AG04450 (cell line): ENCODE data around the gene NKAIN2. TPM values are rescaled to one million over a fixed set of nuclear protein-coding genes. Genes with fewer than 3 reads are reported as not detected.

Experiments
- CTCF ChIA-PET: fragments of 300-600, 350-600 bp; formaldehyde crosslinking; extraction: SDS; loops from one replicate; lab custom pipeline; 2022; ENCODE audit warnings: antibody characterized with exemption, inconsistent platforms; lab: Charles Lee
- POLR2A ChIA-PET: fragments of 350-600 bp; formaldehyde crosslinking; extraction: SDS; loops from one replicate; lab custom pipeline; 2021; ENCODE audit warnings: antibody characterized with exemption, inconsistent platforms; lab: Yijun Ruan, JAX
- DNase-seq: peaks from one replicate; pipeline ENCODE4 v3.0.0-alpha.2; 2011; ENCODE audit warnings: low read depth, low spot score
- H3K27ac ChIP-seq: one replicate; pipeline ENCODE4 v1.5.1; 2012; ENCODE audit warnings: low read depth, low read length, control low read depth
- H3K27me3 ChIP-seq: one replicate; pipeline ENCODE4 v1.6.0; 2012; ENCODE audit warnings: low read length; ENCODE audit not compliant: control insufficient read depth, insufficient read depth
- H3K4me3 ChIP-seq: 2 replicates; pipeline ENCODE4 v1.5.1; 2011; ENCODE audit warnings: mild to moderate bottlenecking, low read depth, low read length, control low read depth
- H3K9me3 ChIP-seq: 2 replicates; pipeline ENCODE4 v1.5.1; 2012; ENCODE audit warnings: low read length; ENCODE audit not compliant: control insufficient read depth, insufficient read depth
- CTCF ChIP-seq: IDR thresholded peaks from 2 replicates; pipeline ENCODE4 v1.5.1; 2011; ENCODE audit warnings: low read depth, low read length, control low read depth, inconsistent platforms
- polyA plus RNA-seq: library from polyadenylated mRNA; depleted of rRNA; stranded (reverse); fragments of >200 nt; gene quantifications from 2 replicates; pipeline ENCODE4 v1.2.3, GENCODE V29; 2011

The NKAIN2 gene
- polyA plus RNA-seq, 1 experiment, result not detected

- Histone ChIP-seq H3K4me3 (no peak overlapping the region), H3K27ac (no peak overlapping the region), H3K9me3 (no peaks in the 10 kb centered on the region), H3K27me3 (no peaks in the 10 kb centered on the region)
- ChIA-PET POLR2A (no interaction called here), CTCF (no interaction called here)
- no peak for DNase-seq
- no peak for TF ChIP-seq CTCF
Measured at GRCh38 chr6:124590001-124590400, 786.3 kb downstream of the NKAIN2 start.

GRCh38 chr6:124599656-124600055 is 796.0 kb downstream of the NKAIN2 start:
- no peak for DNase-seq
- Histone ChIP-seq H3K27me3 (no peaks in the 10 kb centered on the region), H3K27ac (no peak overlapping the region), H3K4me3 (no peak overlapping the region), H3K9me3 (no peaks in the 10 kb centered on the region)
- POLR2A ChIA-PET, result no interaction called here
- no peak for TF ChIP-seq CTCF
- CTCF ChIA-PET, result no interaction called here

GRCh38 chr6:124604719-124605118 is 801.1 kb downstream of the NKAIN2 start:
- no peak for DNase-seq
- H3K27ac ChIP-seq, result no peak overlapping the region
- ChIA-PET CTCF (no interaction called here), POLR2A (no interaction called here)
- H3K9me3 ChIP-seq, result no peaks in the 10 kb centered on the region
- no peak for TF ChIP-seq CTCF
- no peak overlapping the region for H3K4me3 ChIP-seq
- no peaks in the 10 kb centered on the region for H3K27me3 ChIP-seq

GRCh38 chr6:124607119-124607627 is 803.5 kb downstream of the NKAIN2 start:
- no peak overlapping the region for H3K4me3 ChIP-seq
- H3K27ac ChIP-seq, result no peak overlapping the region
- TF ChIP-seq CTCF, result no peak
- H3K27me3 ChIP-seq, result no peaks in the 10 kb centered on the region
- ChIA-PET CTCF (no interaction called here), POLR2A (no interaction called here)
- H3K9me3 ChIP-seq, result no peaks in the 10 kb centered on the region
- DNase-seq, result no peak

GRCh38 chr6:124613031-124613430 is 809.4 kb downstream of the NKAIN2 start:
- H3K27ac ChIP-seq, result no peak overlapping the region
- H3K9me3 ChIP-seq, result no peaks in the 10 kb centered on the region
- H3K4me3 ChIP-seq, result no peak overlapping the region
- DNase-seq, result no peak
- CTCF ChIA-PET, result no interaction called here
- POLR2A ChIA-PET, result no interaction called here
- no peak for TF ChIP-seq CTCF
- no peaks in the 10 kb centered on the region for H3K27me3 ChIP-seq
